Measurements from ENCODE around the gene SETD1B.

- TF ChIP-seq, protein P1, sequence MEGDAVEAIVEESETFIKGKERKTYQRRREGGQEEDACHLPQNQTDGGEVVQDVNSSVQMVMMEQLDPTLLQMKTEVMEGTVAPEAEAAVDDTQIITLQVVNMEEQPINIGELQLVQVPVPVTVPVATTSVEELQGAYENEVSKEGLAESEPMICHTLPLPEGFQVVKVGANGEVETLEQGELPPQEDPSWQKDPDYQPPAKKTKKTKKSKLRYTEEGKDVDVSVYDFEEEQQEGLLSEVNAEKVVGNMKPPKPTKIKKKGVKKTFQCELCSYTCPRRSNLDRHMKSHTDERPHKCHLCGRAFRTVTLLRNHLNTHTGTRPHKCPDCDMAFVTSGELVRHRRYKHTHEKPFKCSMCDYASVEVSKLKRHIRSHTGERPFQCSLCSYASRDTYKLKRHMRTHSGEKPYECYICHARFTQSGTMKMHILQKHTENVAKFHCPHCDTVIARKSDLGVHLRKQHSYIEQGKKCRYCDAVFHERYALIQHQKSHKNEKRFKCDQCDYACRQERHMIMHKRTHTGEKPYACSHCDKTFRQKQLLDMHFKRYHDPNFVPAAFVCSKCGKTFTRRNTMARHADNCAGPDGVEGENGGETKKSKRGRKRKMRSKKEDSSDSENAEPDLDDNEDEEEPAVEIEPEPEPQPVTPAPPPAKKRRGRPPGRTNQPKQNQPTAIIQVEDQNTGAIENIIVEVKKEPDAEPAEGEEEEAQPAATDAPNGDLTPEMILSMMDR (IDR thresholded peaks at IDR 0.05; ENCODE audit: poor library complexity, severe bottlenecking): no peak
- TF ChIP-seq EZH2 (IDR thresholded peaks at IDR 0.05; ENCODE audit: borderline replicate concordance, insufficient read depth, low read length, poor library complexity, severe bottlenecking) (no peak), POLR2AphosphoS5 (IDR thresholded peaks at IDR 0.05) (no peak), TAF1 (IDR thresholded peaks at IDR 0.05; ENCODE audit: low read depth) (no peak)
- TF ChIP-seq, protein P2, sequence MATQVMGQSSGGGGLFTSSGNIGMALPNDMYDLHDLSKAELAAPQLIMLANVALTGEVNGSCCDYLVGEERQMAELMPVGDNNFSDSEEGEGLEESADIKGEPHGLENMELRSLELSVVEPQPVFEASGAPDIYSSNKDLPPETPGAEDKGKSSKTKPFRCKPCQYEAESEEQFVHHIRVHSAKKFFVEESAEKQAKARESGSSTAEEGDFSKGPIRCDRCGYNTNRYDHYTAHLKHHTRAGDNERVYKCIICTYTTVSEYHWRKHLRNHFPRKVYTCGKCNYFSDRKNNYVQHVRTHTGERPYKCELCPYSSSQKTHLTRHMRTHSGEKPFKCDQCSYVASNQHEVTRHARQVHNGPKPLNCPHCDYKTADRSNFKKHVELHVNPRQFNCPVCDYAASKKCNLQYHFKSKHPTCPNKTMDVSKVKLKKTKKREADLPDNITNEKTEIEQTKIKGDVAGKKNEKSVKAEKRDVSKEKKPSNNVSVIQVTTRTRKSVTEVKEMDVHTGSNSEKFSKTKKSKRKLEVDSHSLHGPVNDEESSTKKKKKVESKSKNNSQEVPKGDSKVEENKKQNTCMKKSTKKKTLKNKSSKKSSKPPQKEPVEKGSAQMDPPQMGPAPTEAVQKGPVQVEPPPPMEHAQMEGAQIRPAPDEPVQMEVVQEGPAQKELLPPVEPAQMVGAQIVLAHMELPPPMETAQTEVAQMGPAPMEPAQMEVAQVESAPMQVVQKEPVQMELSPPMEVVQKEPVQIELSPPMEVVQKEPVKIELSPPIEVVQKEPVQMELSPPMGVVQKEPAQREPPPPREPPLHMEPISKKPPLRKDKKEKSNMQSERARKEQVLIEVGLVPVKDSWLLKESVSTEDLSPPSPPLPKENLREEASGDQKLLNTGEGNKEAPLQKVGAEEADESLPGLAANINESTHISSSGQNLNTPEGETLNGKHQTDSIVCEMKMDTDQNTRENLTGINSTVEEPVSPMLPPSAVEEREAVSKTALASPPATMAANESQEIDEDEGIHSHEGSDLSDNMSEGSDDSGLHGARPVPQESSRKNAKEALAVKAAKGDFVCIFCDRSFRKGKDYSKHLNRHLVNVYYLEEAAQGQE (IDR thresholded peaks at IDR 0.05; ENCODE audit: borderline replicate concordance): no peak
Measured at GRCh38 chr12:121766290-121767039, 37.3 kb upstream of the SETD1B start.

Measured in neural cell (in vitro differentiated cells).